ENCODE data around the gene PRDM16. TPM values are rescaled to one million over a fixed set of nuclear protein-coding genes. Genes with fewer than 3 reads are reported as not detected.

The PRDM16 gene
- total RNA-seq, 1 experiment from 2014 or later = 0.17 TPM

GRCh38 chr1:3431686-3432085 is 362.7 kb downstream of the PRDM16 start:
- H3K14ac ChIP-seq (ENCODE audit: insufficient read depth, low read length) = no peak overlapping the region
- DNase-seq = no peak
- no peak overlapping the region for H3T11ph ChIP-seq (ENCODE audit: low read length)
- no peak for TF ChIP-seq CTCF (conservative IDR thresholded peaks at IDR 0.05)
- H3K79me1 ChIP-seq (ENCODE audit: insufficient read depth, low read depth, low read length, poor library complexity, severe bottlenecking) = no peaks in the 10 kb centered on the region
- H2BK15ac ChIP-seq (ENCODE audit: low read depth, low read length) = no peak overlapping the region
- H3K56ac ChIP-seq (ENCODE audit: insufficient read length, low read depth, low read length) = no peak overlapping the region
- Mint-ChIP-seq H3K9me3 (no peaks in the 10 kb centered on the region; a peak in 1 of 5 replicates), H3K36me3 (ENCODE audit: insufficient read depth in 1 of 3, low read depth in 3 of 3) (no peaks in the 10 kb centered on the region), H3K27me3 (ENCODE audit: low read depth) (no peaks in the 10 kb centered on the region), H3K27ac (no peak overlapping the region; a peak in 1 of 7 replicates), H3K4me3 (no peak overlapping the region), H3K4me1 (peaks cover 0 to 16% of the 10 kb centered on the region in 2 experiments; a peak in 3 of 4 replicates)
- no peak overlapping the region for H2AFZ ChIP-seq (ENCODE audit: low read length)
- H3K27ac ChIP-seq (ENCODE audit: insufficient read length, low read depth, low read length) = no peak overlapping the region
- H4K20me1 ChIP-seq (ENCODE audit: control insufficient read depth, insufficient read depth, insufficient read length) = no peaks in the 10 kb centered on the region
- H2BK5ac ChIP-seq (ENCODE audit: insufficient read length, low read length) = no peak overlapping the region
- H3K4ac ChIP-seq (ENCODE audit: low read depth, low read length) = no peak overlapping the region
- H2BK12ac ChIP-seq (ENCODE audit: insufficient read length, low read depth, low read length) = no peak overlapping the region
- no peak overlapping the region for H3K23ac ChIP-seq (ENCODE audit: insufficient read length, low read depth, low read length)
- no peaks in the 10 kb centered on the region for H3K4me1 ChIP-seq (ENCODE audit: insufficient read depth, low read length)
- H2AK5ac ChIP-seq (ENCODE audit: insufficient read length, low read length) = no peak overlapping the region
- H4K91ac ChIP-seq (ENCODE audit: insufficient read length, low read depth, low read length) = no peak overlapping the region
- WGBS (ENCODE audit: extremely low coverage, insufficient read length, low lambda C conversion rate) = no CpG with 5 or more reads among the region's 17 CpGs
- H3K9me3 ChIP-seq (ENCODE audit: control insufficient read depth, low read depth, low read length) = no peaks in the 10 kb centered on the region
- no peak overlapping the region for H4K5ac ChIP-seq (ENCODE audit: insufficient read length, low read depth, low read length)
- no peak overlapping the region for H4K8ac ChIP-seq (replicated peaks; ENCODE audit: insufficient read length, low read depth, low read length)
- H3K4me2 ChIP-seq (ENCODE audit: insufficient read depth, insufficient read length, low read length) = no peak overlapping the region
- no peaks in the 10 kb centered on the region for H3K79me2 ChIP-seq (ENCODE audit: insufficient read depth, low read length)
- no peaks in the 10 kb centered on the region for H3K27me3 ChIP-seq (ENCODE audit: insufficient read depth, low read length)
- H2BK20ac ChIP-seq (ENCODE audit: low read depth, low read length, poor library complexity, severe bottlenecking) = no peak overlapping the region
- H3K18ac ChIP-seq (ENCODE audit: insufficient read length, low read depth, low read length) = no peak overlapping the region
- no peak overlapping the region for H2BK120ac ChIP-seq (ENCODE audit: low read depth, low read length, poor library complexity, severe bottlenecking)
- no peak overlapping the region for H3K9ac ChIP-seq (ENCODE audit: extremely low read depth, insufficient read length, low read length)
- peaks cover 6% of the 10 kb centered on the region for H3K23me2 ChIP-seq (ENCODE audit: insufficient read length, low read depth, low read length, poor library complexity, severe bottlenecking)

All from H9 (cell line).